Measurements from ENCODE around the gene P3H3.

P3H3 gene

GRCh38 chr12:6827982-6828780 is at the start of gene P3H3:
Gene P3H3 (plus strand): TSS chr12:6828407. CDS start chr12:6828441, 34 bp downstream.
- DNase-seq (ENCODE audit: low spot score): no peak

GRCh38 chr12:6778574-6779550 is 49.3 kb upstream of the P3H3 start:
- peak; percentile 89 for DNase-seq (ENCODE audit: low spot score)

- DNase-seq (ENCODE audit: low spot score): no peak
Observed at GRCh38 chr12:6779708-6780432, 48.3 kb upstream of the P3H3 start.

GRCh38 chr12:6780573-6780972 is 47.6 kb upstream of the P3H3 start:
- DNase-seq (ENCODE audit: low spot score): no peak

GRCh38 chr12:6782119-6782518 is 46.1 kb upstream of the P3H3 start:
- no peak for DNase-seq (ENCODE audit: low spot score)

- no peak for DNase-seq (ENCODE audit: low spot score)
Observed at GRCh38 chr12:6782850-6783566, 45.2 kb upstream of the P3H3 start.

- DNase-seq (ENCODE audit: low spot score): no peak
Observed at GRCh38 chr12:6783828-6784227, 44.4 kb upstream of the P3H3 start.

GRCh38 chr12:6784296-6784695 is 43.9 kb upstream of the P3H3 start:
- no peak for DNase-seq (ENCODE audit: low spot score)

GRCh38 chr12:6784761-6785160 is 43.4 kb upstream of the P3H3 start:
- DNase-seq (ENCODE audit: low spot score): no peak

GRCh38 chr12:6786416-6787094 is 41.7 kb upstream of the P3H3 start:
- DNase-seq (ENCODE audit: low spot score): peak; percentile 31

GRCh38 chr12:6787309-6787708 is 40.9 kb upstream of the P3H3 start:
- no peak for DNase-seq (ENCODE audit: low spot score)

- peak; percentile 86 for DNase-seq (ENCODE audit: low spot score)
Observed at GRCh38 chr12:6788972-6789924, 39.0 kb upstream of the P3H3 start, which contains the start of gene CD4. Gene CD4 (plus strand): TSS chr12:6789528. CDS start chr12:6800139, 10,611 bp downstream.

- peak; percentile 44 for DNase-seq (ENCODE audit: low spot score)
Observed at GRCh38 chr12:6790496-6791150, 37.6 kb upstream of the P3H3 start.

GRCh38 chr12:6791931-6792520 is 36.2 kb upstream of the P3H3 start:
- DNase-seq (ENCODE audit: low spot score): peak; percentile 20

- DNase-seq (ENCODE audit: low spot score): peak; percentile 69
Observed at GRCh38 chr12:6792522-6793201, 35.5 kb upstream of the P3H3 start.

- DNase-seq (ENCODE audit: low spot score): no peak
Observed at GRCh38 chr12:6795088-6795487, 33.1 kb upstream of the P3H3 start.

- DNase-seq (ENCODE audit: low spot score): no peak
Observed at GRCh38 chr12:6796576-6796975, 31.6 kb upstream of the P3H3 start.

- no peak for DNase-seq (ENCODE audit: low spot score)
Observed at GRCh38 chr12:6799147-6799546, 29.1 kb upstream of the P3H3 start.
